H7 (cell line): ENCODE measurements around the gene TBC1D5. TPM values are rescaled to one million over a fixed set of nuclear protein-coding genes. Genes with fewer than 3 reads are reported as not detected.
"Not testable (repeated sequence)": the region's sequence is repeated elsewhere in the genome, so short reads cannot be mapped to it uniquely, and the experiment has no call there.

Source experiments
- DNase-seq: peaks from one replicate; pipeline ENCODE4 v3.0.0; 2012
- H3K27me3 ChIP-seq: 2 replicates; pipeline ENCODE4 v1.6.0; 2011; ENCODE audit warnings: mild to moderate bottlenecking, low read length; ENCODE audit not compliant: control insufficient read depth, insufficient read depth
- H3K36me3 ChIP-seq: replicated peaks from 2 replicates; pipeline ENCODE4 v1.5.1; 2011; ENCODE audit warnings: low read length; ENCODE audit not compliant: control insufficient read depth, insufficient read depth
- H3K4me3 ChIP-seq: 2 replicates; pipeline ENCODE4 v1.5.1; 2011; ENCODE audit warnings: low read depth, mild to moderate bottlenecking, control low read depth, low read length, moderate library complexity; ENCODE audit not compliant: insufficient read depth
- total RNA-seq: library from RNA; depleted of rRNA; stranded (reverse); fragments of >200 nt; shearing (Covaris generic); gene quantifications from 2 replicates; pipeline ENCODE4 v1.2.3, GENCODE V29; 2014

The TBC1D5 gene
- total RNA-seq, 1 experiment from 2014 or later, result 26.8 TPM

DNA sequence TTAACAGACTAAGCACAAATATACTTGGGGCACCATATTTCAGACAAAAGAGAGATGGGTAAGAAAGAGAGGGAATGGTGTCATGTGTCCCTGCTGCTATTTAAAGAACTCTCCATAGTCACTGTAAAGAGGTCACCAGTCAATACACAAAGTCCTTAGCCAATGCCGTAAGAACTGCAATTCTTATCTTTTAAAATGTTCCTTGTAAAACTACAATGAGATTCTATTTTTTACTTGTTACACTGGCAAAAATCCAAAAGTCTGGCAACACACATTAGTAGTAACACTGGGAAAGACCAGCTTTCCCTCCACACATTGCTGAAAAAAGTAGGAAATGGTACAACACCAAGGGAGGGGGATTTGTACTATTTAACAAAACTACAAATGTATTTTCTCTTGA is 189.4 kb downstream of the TBC1D5 start:
- Histone ChIP-seq H3K4me3 (no peak overlapping the region), H3K27me3 (no peaks in the 10 kb centered on the region), H3K36me3 (no peaks in the 10 kb centered on the region)
- DNase-seq, result no peak

DNA sequence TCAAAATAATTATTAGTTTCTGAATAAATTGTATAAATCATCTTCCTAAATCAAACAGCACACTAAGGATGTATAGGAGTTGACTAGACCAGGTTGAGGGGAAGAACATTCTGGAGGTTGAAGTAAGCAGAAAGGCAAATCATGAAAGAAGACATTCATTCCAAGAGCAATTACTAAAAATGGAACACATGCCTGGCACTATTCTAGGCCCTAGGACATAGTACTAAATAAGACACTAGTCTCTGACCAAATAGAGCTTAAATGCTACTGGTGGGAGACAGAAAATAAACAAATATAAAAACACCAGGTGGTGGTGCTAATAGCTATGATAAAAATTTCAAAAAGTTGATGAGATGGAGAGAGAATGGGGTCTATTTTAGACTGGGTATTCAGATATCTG is 190.1 kb downstream of the TBC1D5 start:
- no peaks in the 10 kb centered on the region for H3K27me3 ChIP-seq
- no peaks in the 10 kb centered on the region for H3K36me3 ChIP-seq
- no peak for DNase-seq
- H3K4me3 ChIP-seq, result no peak overlapping the region

DNA sequence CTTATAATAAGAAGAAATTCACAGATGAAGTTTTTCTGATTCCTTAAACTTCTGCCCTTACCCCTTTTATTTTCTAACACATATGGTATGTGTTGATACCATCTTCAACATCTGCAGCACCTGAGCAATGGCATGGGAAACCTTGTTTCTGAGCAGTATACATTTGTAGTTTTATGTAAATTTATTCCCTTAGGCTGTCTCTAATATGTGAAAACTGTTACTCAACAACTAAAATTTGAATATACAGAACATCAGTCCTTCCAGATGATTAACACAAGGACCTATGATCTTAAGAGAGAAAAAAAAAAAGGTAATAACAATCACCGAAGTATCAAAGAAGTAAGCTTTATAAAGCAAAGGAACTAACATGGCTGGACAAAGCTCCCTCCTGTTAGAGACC is 190.5 kb downstream of the TBC1D5 start:
- H3K27me3 ChIP-seq, result no peaks in the 10 kb centered on the region
- H3K36me3 ChIP-seq, result no peaks in the 10 kb centered on the region
- no peak overlapping the region for H3K4me3 ChIP-seq
- no peak for DNase-seq

DNA sequence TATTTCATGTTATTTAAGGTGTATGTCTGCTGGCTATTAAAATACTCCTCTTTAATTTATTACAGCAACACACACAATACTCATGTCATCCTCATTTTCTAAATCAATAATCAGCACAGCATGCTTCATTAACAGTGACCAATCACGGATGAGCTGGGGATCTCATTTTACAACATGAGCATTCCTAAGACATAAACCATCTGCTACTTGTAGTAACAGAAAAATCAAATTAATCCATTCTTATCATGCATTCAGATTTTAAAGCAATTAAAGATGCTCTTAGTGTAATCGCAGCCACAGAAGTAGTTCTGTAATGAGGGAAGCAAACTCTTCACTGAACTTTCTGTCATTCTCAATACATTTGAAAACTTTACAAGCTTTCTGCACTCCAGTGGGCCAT is 191.1 kb downstream of the TBC1D5 start:
- Histone ChIP-seq H3K27me3 (no peaks in the 10 kb centered on the region), H3K4me3 (no peak overlapping the region), H3K36me3 (no peaks in the 10 kb centered on the region)
- DNase-seq, result no peak

DNA sequence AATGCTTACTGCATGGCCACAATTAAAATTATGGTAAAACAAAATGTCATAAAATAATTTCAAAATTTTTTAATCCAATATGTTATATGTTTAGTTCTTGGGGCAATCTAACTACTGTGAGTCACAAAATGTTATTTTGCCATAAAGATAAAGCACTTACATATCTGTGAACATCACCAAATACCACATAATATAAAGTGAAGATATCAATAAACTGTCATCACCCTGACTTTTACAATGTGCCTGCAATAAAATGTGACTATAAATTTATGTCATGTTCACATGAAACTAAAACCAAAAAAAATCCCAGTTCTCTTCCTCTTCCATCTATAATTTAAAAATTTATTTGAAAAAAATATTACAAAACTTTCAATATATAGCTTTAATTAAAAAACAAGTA is 191.8 kb downstream of the TBC1D5 start:
- H3K27me3 ChIP-seq, result no peaks in the 10 kb centered on the region
- H3K36me3 ChIP-seq, result no peaks in the 10 kb centered on the region
- H3K4me3 ChIP-seq, result no peak overlapping the region
- DNase-seq, result no peak

DNA sequence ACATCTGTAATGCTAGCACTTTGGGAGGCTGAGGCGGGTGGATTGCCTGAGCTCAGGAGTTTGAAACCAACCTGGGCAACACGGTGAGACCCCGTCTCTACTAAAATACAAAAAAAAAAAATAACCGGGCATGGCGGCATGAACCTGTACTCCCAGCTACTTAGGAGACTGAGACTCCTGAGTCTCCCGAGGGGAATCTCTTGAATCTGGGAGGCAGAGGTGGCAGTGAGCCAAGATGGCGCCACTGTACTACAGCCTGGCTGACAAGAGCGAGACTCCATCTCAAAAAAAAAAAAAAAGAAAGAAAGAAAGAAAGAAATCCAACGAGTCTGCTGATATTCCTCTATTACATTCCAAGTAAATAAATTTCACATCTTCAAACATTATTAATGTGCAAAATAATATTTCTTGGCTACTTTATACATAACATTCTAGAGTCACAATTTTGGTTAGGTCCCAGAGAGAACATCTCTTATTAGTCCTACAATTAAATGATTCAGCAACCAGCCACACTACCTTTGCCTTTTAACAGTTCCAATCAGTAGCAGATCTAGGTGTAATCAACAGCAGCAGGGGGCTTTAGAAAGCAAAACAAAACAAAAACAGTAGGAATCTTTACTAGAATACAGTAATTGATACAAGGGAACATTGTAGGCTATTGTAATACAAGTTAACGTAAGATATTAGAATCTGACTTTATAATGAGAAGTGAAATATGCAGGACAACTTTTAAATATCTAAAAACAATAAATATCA is 195.8 kb downstream of the TBC1D5 start:
- no peaks in the 10 kb centered on the region for H3K27me3 ChIP-seq
- H3K36me3 ChIP-seq, result no peaks in the 10 kb centered on the region
- DNase-seq, result peak; percentile 3
- H3K4me3 ChIP-seq, result no peak overlapping the region

DNA sequence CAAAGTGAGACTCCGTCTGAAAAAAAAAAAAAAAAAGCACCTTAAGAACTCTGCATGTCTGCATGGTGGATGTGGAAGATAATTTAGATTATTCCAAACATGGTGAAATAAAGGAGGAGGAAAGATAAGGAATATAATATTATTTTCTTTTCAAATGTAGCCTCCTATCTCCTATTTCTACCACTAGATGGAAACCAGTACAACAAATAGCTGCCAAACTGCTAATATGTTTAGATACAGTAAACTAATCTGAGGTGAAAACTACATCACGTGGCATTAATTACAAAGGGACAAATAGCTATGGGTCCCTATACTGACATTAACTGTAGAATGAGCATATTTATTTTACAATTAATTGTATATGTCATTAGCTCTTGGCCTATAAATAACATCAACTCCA is 197.8 kb downstream of the TBC1D5 start:
- H3K4me3 ChIP-seq, result no peak overlapping the region
- no peaks in the 10 kb centered on the region for H3K36me3 ChIP-seq
- H3K27me3 ChIP-seq, result no peaks in the 10 kb centered on the region
- DNase-seq, result no peak

DNA sequence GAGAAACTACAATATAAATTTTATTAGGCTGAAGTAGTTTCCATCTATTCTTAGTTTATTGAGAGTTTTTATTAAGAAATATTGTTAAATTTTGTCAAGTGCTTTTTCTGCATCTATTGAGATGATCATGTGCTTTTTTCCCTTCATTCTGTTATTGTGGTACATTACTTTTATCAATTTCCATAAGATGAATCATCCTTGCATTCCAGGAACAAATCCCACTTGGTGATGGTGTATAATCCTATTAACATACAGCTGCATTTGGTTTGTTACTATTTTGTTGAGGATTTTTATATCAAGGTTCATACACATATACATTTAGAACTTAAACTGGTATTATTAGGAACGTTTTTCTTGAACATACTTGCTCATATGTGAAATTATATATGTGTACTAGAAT is 199.8 kb downstream of the TBC1D5 start:
- no peaks in the 10 kb centered on the region for H3K36me3 ChIP-seq
- no peaks in the 10 kb centered on the region for H3K27me3 ChIP-seq
- no peak for DNase-seq
- H3K4me3 ChIP-seq, result no peak overlapping the region

DNA sequence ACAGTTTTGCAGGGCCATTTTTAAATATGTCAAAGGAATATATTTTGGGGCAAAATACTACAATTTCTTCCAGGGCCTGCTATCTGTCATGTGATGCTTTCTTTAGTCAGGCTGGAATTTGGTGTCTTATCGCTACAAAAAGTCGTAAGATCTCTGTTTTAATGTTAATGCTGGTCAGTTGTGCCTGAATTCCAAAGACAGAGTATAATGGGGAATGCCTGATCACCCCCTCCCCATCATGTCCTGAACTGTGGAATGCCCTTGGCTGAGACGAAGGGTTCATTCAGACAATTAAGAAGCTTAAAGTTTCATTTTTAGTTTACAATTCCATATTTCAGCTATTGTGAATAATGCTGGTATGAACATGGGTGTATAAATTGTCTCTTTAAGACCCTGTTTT is 203.0 kb downstream of the TBC1D5 start:
- no peak for DNase-seq
- Histone ChIP-seq H3K36me3 (no peaks in the 10 kb centered on the region), H3K27me3 (no peaks in the 10 kb centered on the region), H3K4me3 (no peak overlapping the region)

DNA sequence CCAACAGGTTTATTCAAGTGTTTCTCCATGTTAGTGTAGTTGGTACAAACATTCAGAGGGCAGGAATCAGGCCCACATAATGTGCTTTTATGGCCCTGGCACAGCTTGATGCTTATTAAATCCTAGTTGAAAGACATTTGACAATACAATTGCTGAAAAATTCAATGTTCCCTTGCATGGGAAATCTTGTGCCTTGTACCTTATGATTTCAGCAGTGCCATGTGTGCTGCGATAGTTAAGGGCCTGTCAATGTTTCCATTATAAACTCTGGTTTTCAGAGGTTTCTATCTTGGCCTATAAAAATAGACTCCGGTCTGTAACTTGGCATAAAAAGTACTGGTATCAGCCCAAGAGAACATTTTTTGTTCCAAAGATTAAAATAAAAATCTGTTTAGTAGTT is 207.2 kb downstream of the TBC1D5 start:
- Histone ChIP-seq H3K4me3 (no peak overlapping the region), H3K27me3 (no peaks in the 10 kb centered on the region), H3K36me3 (no peaks in the 10 kb centered on the region)
- no peak for DNase-seq

DNA sequence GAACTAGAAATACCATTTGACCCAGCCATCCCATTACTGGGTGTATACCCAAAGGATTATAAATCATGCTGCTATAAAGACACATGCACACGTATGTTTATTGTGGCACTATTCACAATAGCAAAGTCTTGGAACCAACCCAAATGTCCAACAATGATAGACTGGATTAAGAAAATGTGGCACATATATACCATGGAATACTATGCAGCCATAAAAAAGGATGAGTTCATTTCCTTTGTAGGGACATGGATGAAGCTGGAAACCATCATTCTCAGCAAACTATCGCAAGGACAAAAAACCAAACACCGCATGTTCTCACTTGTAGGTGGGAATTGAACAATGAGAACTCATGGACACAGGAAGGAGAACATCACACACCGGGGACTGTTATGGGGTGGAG is 210.0 kb downstream of the TBC1D5 start:
- not testable (repeated sequence) for DNase-seq, H3K27me3 ChIP-seq, H3K4me3 ChIP-seq, H3K36me3 ChIP-seq

DNA sequence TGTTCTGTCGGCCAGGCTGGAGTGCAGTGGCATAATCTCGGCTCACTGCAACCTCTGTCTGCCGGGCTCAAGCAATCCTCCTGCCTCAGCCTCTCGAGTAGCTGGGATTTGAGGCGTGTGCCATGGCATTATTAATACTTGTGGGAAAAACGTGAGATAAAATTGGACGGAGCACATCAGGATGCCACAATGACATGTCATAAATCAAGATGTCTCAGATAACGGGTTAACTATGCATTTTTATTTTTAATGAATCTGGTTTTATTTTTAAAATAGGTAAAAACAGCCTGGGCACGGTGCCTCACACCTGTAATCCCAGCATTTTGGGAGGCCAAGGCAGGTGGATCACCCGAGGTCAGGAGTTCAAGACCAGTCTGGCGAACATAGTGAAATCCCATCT is 212.8 kb downstream of the TBC1D5 start:
- Histone ChIP-seq H3K27me3 (no peaks in the 10 kb centered on the region), H3K4me3 (no peak overlapping the region), H3K36me3 (no peaks in the 10 kb centered on the region)
- no peak for DNase-seq

DNA sequence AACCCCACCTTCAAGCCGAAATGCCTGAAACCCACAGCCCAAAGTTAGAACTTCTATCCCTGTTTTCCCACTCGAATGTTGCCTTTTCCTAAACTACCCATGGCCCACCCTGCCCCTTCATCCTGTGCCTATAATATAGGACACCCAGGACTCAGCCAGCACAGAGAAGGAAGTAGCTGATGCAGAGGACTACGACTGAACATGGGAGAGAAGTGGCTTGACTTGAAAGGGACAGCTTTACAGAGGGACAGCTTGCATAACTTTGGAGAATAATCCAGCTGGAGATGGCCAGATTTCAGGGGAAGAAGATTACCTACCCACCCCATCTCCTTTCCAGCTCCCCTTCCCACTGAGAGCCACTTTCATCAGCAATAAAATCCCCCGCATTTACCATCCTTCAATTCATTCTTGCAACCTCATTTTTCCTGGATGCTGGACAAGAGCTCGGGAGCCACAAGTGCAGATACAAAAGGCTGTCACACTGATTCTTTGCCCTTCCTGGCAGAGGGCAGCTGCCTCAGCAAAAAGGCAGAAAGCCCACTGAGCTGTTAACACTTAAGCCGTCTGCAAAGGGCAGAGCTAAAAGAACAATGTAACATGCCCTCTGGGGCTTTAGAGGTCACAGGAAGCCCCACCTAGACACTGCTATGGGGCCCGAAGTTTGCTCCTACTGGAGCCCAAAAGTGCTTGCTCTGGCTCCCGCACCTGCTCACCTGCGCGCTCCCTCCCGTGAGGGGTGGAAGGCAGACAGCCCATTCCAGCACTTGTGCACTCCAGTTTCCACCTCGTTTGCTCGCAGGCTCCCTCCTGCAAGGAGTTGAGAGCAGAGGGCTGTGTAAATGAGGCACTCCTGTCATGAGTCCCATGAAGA is 224.0 kb downstream of the TBC1D5 start:
- Histone ChIP-seq H3K36me3 (no peaks in the 10 kb centered on the region), H3K27me3 (no peaks in the 10 kb centered on the region), H3K4me3 (no peak overlapping the region)
- no peak for DNase-seq

DNA sequence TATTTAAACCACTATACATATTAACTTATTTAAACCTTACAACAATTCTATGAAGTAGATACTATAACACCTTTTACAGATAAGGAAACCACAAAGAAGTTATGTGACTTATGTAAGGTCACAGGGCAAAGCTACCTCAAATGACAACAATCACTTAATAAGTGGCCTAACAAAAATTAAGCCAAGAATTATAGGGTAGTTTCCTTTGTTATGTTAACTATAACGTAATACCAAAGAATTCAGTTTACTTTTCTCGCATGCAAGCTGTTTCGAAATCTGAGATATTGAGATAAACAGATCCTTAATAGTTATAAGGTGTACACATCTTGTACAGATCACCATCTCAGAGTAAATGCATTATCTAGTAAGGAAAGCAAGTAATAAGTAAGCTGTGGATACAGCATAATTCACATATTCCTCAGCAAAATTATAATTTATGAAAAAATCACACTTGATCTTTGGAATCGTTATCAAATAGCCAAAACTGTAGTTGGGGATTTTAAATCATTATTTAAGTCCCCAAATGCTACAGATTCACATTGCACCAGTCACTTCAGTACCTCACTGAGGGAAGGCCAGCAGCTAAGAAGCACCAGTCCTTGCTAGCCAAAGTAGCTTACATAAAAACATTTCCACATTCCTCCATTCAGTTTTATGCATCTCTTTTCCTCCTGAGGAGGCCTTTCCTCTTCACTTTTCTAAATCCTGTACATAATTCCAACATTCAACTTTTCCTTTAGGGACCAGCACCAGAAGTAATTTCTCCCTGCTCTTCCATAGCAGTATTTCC is 226.8 kb downstream of the TBC1D5 start:
- DNase-seq, result no peak
- Histone ChIP-seq H3K36me3 (no peaks in the 10 kb centered on the region), H3K4me3 (no peak overlapping the region), H3K27me3 (no peaks in the 10 kb centered on the region)

DNA sequence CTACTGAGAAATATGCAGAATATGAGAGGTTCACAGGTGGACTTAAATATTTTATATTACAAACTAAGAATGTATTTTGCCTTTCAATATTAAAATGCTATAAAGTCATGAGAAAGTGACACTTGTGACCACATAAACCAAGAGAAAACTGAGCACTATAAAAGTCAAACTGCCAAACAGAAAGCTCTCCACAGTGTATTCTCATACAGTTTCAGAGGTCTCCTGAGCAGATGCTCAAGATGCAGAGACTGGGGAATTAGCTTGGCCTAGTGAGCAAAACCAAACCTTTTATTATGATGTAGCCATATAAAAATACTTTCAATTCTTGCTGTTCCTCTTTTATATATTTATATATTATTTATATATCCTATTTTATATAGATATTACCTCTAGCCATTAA is 227.8 kb downstream of the TBC1D5 start:
- no peak for DNase-seq
- Histone ChIP-seq H3K36me3 (no peaks in the 10 kb centered on the region), H3K27me3 (no peaks in the 10 kb centered on the region), H3K4me3 (no peak overlapping the region)
